Spleen (tissue), 11 donors: ENCODE data around the gene RPLP2. TPM values are rescaled to one million over a fixed set of nuclear protein-coding genes. Genes with fewer than 3 reads are reported as not detected.

Experiments used
- DNase-seq: peaks from one replicate; pipeline ENCODE4 v3.0.0-alpha.2; 2020
- H3K27ac ChIP-seq, 8 donors: fragments of 200-600 bp; sonication (generic) in 7 of 8; 1 replicate in 4 of 8; 2 replicates in 4 of 8; pipeline versions ENCODE4 v1.5.0 to v1.8.0; 2016 to 2021; ENCODE audit warnings: inconsistent platforms in 4 of 8, mild to moderate bottlenecking in 4 of 8, moderate library complexity in 1 of 8
- H3K27me3 ChIP-seq, 7 donors: fragments of 200-600 bp; sonication (generic) in 6 of 7; replicated peaks in 1 of 7; 1 replicate in 4 of 7; 2 replicates in 3 of 7; pipeline versions ENCODE4 v1.5.0 to v1.8.0; 2016 to 2021; ENCODE audit warnings: inconsistent platforms in 3 of 7, mild to moderate bottlenecking in 1 of 7
- H3K36me3 ChIP-seq, 6 donors: fragments of 200-600 bp; sonication (generic) in 5 of 6; 1 replicate in 4 of 6; 2 replicates in 2 of 6; pipeline versions ENCODE4 v1.5.0 to v1.8.0; 2016 to 2021; ENCODE audit warnings: inconsistent platforms in 2 of 6
- H3K4me1 ChIP-seq, 6 donors: fragments of 200-600 bp; sonication (generic) in 5 of 6; 1 replicate in 3 of 6; 2 replicates in 3 of 6; pipeline versions ENCODE4 v1.5.0 to v1.8.0; 2016 to 2021; ENCODE audit warnings: inconsistent platforms in 3 of 6
- H3K4me3 ChIP-seq, 8 donors: fragments of 200-600 bp; sonication (generic) in 7 of 8; 1 replicate in 4 of 8; 2 replicates in 4 of 8; pipeline versions ENCODE4 v1.5.0 to v1.8.0; 2016 to 2021; ENCODE audit warnings: inconsistent platforms in 4 of 8, mild to moderate bottlenecking in 4 of 8, moderate library complexity in 2 of 8
- H3K9me3 ChIP-seq, 8 donors: fragments of 200-600 bp; sonication (generic) in 7 of 8; 1 replicate in 4 of 8; 2 replicates in 4 of 8; pipeline versions ENCODE4 v1.5.0 to v1.8.0; 2016 to 2021; ENCODE audit warnings: inconsistent platforms in 4 of 8
- POLR2A ChIP-seq, 3 donors: fragments of 450-650 bp; IDR thresholded peaks; one replicate each; pipeline ENCODE4 v1.5.1; 2017; ENCODE audit warnings: antibody characterized with exemption in 3 of 3, mild to moderate bottlenecking in 1 of 3
- POLR2AphosphoS5 ChIP-seq, 3 donors: sonication (generic); formaldehyde crosslinking; IDR thresholded peaks; one replicate each; pipeline ENCODE4 v1.5.1; 2017; ENCODE audit warnings: antibody characterized with exemption in 3 of 3
- WGBS, 5 donors: extraction: QIAGEN DNeasy Blood & Tissue Kit in 3 of 5; methylation state at CpG; one replicate each; pipeline versions ENCODE4 v1.1.5 to v1.1.7; 2013 to 2018; 5-methylcytosine and 5-hydroxymethylcytosine counted together
- intact Hi-C: fragments of 100-400 bp; cut with DNase I; formaldehyde crosslinking; loops from one replicate; pipeline ENCODE4 v1.15.0; 2023; ENCODE audit warnings: low total_unique reads
- polyA plus RNA-seq, 3 donors: library from polyadenylated mRNA; stranded (reverse); fragments of 200-250 nt; gene quantifications; one replicate each; pipeline ENCODE4 v1.2.1, GENCODE V29; 2013
- total RNA-seq, 7 donors: library from RNA; depleted of rRNA in 3 of 7; stranded (reverse); fragments of >200 nt in 3 of 7; fragmentation: NEBNext Ultra II Directional in 4 of 7; extraction: Animal tissue kit (Norgen Biotek cat#: 25700) in 4 of 7; gene quantifications; one replicate each; pipeline versions ENCODE4 v1.1.0 to v1.2.1, GENCODE V29; 2016 to 2021
- TF ChIP-seq, protein P1 (sequence below), 11 experiments: fragments of 200-600 bp in 7 of 11; fragments of 450-650 bp in 4 of 11; sonication (generic) in 4 of 11; IDR thresholded peaks in 8 of 11; conservative IDR thresholded peaks in 3 of 11; 1 replicate in 7 of 11; 2 replicates in 4 of 11; pipeline versions ENCODE4 v1.4.0 to v1.8.0; 2016 to 2021; ENCODE audit warnings: antibody characterized with exemption in 11 of 11, inconsistent platforms in 4 of 11, mild to moderate bottlenecking in 1 of 11
- donor health status: healthy with polysubstance abuse.
- donor health status: DM: no; HTN: no; CAD: no; lungs with moderate emphysema.
- donor health status: DM: no; HTN: no; CAD: no.
- donor health status: Bipolar disorder and iron deficiency.
- donor health status: healthy.
- donor health status: DM: no; HTN: no; CAD: no.
- donor health status: DM: yes; HTN: yes; CAD: no.

Gene RPLP2
- total and polyA plus RNA-seq, 10 donors, result 514 to 3,944 (median 2,380) TPM

DNA sequence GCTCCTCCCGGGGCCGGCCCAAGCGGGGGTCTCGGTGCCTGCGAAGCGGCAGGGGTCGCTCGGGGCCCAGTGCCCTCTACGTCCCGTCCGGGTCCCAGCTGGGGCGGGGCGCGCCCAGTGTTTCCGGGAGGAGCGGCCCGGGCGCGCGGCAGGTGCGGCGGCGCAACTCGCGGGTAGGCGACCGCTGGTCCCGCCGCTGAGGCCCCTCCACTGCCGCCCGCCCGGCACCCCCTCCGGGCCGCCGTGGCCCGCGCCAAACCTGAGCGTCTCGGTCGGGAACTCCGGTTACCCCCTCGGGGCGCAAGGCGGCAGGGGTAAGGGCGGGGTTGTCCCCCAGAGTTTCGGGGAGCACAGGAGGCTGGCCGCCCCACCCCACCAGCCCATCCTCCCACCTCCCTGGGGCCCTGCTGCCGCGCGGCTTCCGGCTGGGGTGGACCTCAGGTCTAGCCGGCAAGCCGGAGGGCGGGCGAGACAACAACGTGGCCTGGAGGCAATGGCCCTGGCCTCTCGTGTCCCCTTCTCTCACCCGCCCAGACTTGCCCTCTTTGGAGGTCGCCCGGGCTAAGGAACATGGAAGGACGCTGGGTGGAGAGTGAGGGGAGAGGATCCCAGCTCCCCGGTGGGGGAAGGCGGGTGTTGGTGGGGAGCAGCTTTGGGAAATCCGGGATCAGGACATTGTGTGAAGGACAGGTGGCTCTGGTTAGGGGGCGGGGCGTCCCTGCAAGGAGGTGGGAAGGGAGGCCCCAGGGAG, 17.6 kb downstream of the RPLP2 start:
- Histone ChIP-seq H3K27ac (peak overlapping the region in 7 of 8 donors; percentile 63 to 88 (median 80)), H3K4me3 (peak overlapping the region; percentile 29 to 74 (median 50)), H3K36me3 (peaks cover 0 to 36% (median 30%) of the 10 kb centered on the region in 6 donors), H3K27me3 (peaks cover 0 to 57% (median 22%) of the 10 kb centered on the region in 7 donors), H3K9me3 (no peaks in the 10 kb centered on the region), H3K4me1 (peaks cover 50 to 99% (median 78%) of the 10 kb centered on the region in 6 donors)
- peak; percentile 90 for DNase-seq
- 3 to 14% (median 7%) methylated on average over 17 to 66 of the region's 66 CpGs for WGBS, 5 donors
- TF ChIP-seq, protein P1, sequence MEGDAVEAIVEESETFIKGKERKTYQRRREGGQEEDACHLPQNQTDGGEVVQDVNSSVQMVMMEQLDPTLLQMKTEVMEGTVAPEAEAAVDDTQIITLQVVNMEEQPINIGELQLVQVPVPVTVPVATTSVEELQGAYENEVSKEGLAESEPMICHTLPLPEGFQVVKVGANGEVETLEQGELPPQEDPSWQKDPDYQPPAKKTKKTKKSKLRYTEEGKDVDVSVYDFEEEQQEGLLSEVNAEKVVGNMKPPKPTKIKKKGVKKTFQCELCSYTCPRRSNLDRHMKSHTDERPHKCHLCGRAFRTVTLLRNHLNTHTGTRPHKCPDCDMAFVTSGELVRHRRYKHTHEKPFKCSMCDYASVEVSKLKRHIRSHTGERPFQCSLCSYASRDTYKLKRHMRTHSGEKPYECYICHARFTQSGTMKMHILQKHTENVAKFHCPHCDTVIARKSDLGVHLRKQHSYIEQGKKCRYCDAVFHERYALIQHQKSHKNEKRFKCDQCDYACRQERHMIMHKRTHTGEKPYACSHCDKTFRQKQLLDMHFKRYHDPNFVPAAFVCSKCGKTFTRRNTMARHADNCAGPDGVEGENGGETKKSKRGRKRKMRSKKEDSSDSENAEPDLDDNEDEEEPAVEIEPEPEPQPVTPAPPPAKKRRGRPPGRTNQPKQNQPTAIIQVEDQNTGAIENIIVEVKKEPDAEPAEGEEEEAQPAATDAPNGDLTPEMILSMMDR (IDR thresholded peaks at IDR 0.05 in 8 of 11, conservative IDR thresholded peaks at IDR 0.05 in 3 of 11), result peak in 1 of 11 experiments; percentile 11
- TF ChIP-seq POLR2A (IDR thresholded peaks at IDR 0.05) (no peak), POLR2AphosphoS5 (IDR thresholded peaks at IDR 0.05) (peak; percentile 59 to 82 (median 66))
- intact Hi-C loops, result no loop called here

DNA sequence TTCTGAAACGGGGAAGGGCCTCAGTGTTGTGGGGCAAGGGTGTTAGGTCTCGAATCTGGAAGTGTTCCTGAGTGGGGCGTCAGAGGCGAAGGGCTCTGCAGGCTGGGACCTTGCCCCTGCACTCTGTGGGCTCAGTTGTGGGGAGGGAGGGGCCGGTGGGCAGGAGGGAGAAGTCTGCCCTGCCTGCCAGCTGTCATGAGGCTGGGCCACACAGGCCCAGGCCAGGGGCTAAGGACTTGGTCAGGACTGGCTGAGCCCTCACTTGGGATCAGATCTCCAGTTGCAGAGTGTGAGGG, 18.1 kb downstream of the RPLP2 start, which contains the start of gene CRACR2B:
Gene CRACR2B (plus strand): TSS at position 23 of the 296 bp plus-strand sequence. CDS start 689 bp downstream, outside the sequence.
- Histone ChIP-seq H3K36me3 (peaks cover 0 to 31% (median 25%) of the 10 kb centered on the region in 6 donors), H3K4me1 (peaks cover 52 to 98% (median 76%) of the 10 kb centered on the region in 6 donors), H3K27ac (peak within 1 kb of the TSS; percentile 42 to 88 (median 78)), H3K9me3 (no peaks in the 10 kb centered on the region), H3K4me3 (peak within 1 kb of the TSS; percentile 29 to 74 (median 50)), H3K27me3 (peaks cover 0 to 62% (median 22%) of the 10 kb centered on the region in 7 donors)
- TF ChIP-seq POLR2A (IDR thresholded peaks at IDR 0.05) (no peak), POLR2AphosphoS5 (IDR thresholded peaks at IDR 0.05) (peak in 1 of 3 donors; percentile 30)
- intact Hi-C loops, result no loop called here
- WGBS, 5 donors, result 17 to 50% (median 35%) methylated on average over 4 to 5 of the region's 5 CpGs
- peak; percentile 84 for DNase-seq

DNA sequence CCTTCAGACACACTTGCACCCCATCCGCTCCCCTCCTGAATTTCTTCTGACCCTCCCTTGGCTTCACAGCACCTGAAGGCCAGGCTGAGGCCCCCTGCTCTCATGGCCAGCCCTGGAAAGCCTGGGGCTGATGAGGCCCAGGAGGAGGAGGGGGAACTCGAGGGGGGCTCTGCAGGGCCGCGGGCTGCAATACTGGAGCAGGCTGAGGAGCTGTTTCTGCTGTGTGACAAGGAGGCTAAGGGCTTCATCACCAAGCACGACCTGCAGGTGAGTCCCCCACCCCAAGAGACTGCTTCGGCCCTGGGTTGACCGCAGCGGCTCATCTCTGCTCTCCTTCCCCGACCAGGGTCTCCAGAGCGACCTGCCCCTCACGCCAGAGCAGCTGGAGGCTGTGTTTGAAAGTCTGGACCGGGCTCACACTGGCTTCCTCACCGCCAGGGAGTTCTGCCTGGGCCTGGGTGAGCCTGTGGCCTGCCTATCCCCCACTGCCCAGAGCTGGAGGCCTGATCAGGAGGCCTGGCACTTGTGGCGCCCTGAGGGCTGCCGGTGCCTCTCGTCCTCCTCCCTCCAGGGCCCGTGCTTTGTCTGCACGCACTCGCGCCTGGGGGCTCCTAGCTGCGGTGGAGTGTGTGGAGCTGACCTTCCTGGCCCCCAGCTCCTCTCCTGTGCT, 18.9 kb downstream of the RPLP2 start:
- Histone ChIP-seq H3K4me3 (peak overlapping the region in 3 of 8 donors; percentile 50 to 74 (median 56)), H3K27me3 (peaks cover 0 to 70% (median 22%) of the 10 kb centered on the region in 7 donors), H3K9me3 (no peaks in the 10 kb centered on the region), H3K4me1 (peaks cover 52 to 96% (median 79%) of the 10 kb centered on the region in 6 donors), H3K36me3 (peaks cover 0 to 23% (median 18%) of the 10 kb centered on the region in 6 donors), H3K27ac (peak overlapping the region; percentile 36 to 88 (median 78))
- intact Hi-C loops, result no loop called here
- peak; percentile 89 for DNase-seq
- WGBS, 5 donors, result 50 to 67% (median 56%) methylated on average over 19 to 21 of the region's 21 CpGs
- peak in 2 of 3 donors; percentile 82 to 86 for TF ChIP-seq POLR2AphosphoS5 (IDR thresholded peaks at IDR 0.05)
- TF ChIP-seq, protein P1 (IDR thresholded peaks at IDR 0.05 in 8 of 11, conservative IDR thresholded peaks at IDR 0.05 in 3 of 11), result no peak
- TF ChIP-seq POLR2A (IDR thresholded peaks at IDR 0.05), result no peak

DNA sequence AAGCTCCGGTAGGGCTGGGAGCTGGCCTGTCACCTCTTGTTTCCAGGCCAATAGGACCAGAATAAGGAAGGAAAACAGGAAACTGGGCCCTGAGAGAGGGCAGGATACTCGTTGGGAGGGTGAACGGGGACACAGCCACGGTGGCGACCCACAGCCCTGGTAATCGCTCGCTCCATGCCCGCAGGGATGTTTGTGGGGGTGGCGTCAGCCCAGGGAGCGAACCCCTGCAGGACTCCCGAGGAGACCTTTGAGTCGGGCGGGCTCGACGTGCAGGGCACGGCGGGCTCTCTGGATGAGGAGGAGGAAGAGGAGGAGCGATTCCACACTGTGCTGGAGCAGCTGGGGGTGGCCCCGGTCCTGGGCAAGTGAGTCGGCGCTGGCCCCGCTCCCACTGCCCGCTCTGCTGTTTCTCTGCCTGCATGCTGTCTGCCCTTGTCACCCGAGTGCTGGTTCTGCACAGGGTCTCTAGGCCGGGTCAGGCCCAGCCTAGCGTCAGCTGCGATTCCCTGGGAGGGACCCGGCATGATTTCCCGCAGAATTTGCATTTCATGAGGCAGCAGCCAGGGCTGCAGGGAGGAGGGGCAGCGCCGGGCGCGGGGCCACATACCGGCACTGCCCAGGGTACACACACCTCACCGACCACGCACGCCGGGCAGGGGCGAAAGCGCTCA, 19.5 kb downstream of the RPLP2 start:
- TF ChIP-seq POLR2AphosphoS5 (IDR thresholded peaks at IDR 0.05), result peak; percentile 74 to 81 (median 81)
- TF ChIP-seq POLR2A (IDR thresholded peaks at IDR 0.05), result no peak
- TF ChIP-seq, protein P1 (IDR thresholded peaks at IDR 0.05 in 8 of 11, conservative IDR thresholded peaks at IDR 0.05 in 3 of 11), result no peak
- peak overlapping the region in 7 of 8 donors; percentile 51 to 88 (median 80) for H3K27ac ChIP-seq

More for the DNA sequence above, 19.5 kb downstream of the RPLP2 start:
- DNase-seq, result peak; percentile 90
- 2 to 13% (median 5%) methylated on average over 33 to 40 of the region's 40 CpGs for WGBS, 5 donors
- no peaks in the 10 kb centered on the region for H3K9me3 ChIP-seq
- H3K4me1 ChIP-seq, result peaks cover 56 to 97% (median 84%) of the 10 kb centered on the region in 6 donors
- intact Hi-C loops, result no loop called here
- peak overlapping the region; percentile 29 to 74 (median 43) for H3K4me3 ChIP-seq
- peaks cover 0 to 17% (median 11%) of the 10 kb centered on the region in 6 donors for H3K36me3 ChIP-seq
- peaks cover 0 to 77% (median 22%) of the 10 kb centered on the region in 7 donors for H3K27me3 ChIP-seq
